Breast epithelium (tissue), 3 donors: ENCODE data around the gene PELI2.

Experiments
- POLR2A ChIP-seq: fragments of 450-650 bp; IDR thresholded peaks from one replicate; pipeline ENCODE4 v1.6.1; 2016; ENCODE audit warnings: antibody characterized with exemption, mild to moderate bottlenecking, moderate library complexity
- POLR2AphosphoS5 ChIP-seq, 3 donors: sonication (generic); formaldehyde crosslinking; IDR thresholded peaks; one replicate each; pipeline ENCODE4 v1.6.1; 2017; ENCODE audit warnings: antibody characterized with exemption in 3 of 3
- TF ChIP-seq, protein P1 (sequence below), 3 donors: fragments of 450-650 bp; IDR thresholded peaks; one replicate each; pipeline ENCODE4 v1.5.1; 2016 to 2017; ENCODE audit warnings: antibody characterized with exemption in 3 of 3, mild to moderate bottlenecking in 3 of 3, moderate library complexity in 3 of 3

DNA sequence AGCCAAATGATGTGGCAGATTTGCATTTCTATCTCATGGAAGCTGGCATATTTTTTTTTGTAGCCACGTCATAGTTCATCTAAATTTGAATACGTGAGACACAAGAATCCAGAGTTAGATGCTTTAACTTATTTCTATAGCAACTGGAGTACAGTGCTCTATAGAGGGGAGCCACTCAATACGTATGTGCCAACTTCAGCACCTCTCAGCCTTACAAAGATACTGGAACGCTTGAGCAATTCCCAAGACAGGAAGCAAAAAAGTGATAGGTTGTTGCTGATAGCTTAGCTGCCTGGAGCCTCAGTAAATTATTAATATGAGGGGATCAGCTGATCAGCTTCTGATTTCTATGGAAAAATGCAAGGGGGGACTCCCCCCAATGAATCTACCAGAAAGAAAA, 24.1 kb upstream of the PELI2 start:
- TF ChIP-seq, protein P1, sequence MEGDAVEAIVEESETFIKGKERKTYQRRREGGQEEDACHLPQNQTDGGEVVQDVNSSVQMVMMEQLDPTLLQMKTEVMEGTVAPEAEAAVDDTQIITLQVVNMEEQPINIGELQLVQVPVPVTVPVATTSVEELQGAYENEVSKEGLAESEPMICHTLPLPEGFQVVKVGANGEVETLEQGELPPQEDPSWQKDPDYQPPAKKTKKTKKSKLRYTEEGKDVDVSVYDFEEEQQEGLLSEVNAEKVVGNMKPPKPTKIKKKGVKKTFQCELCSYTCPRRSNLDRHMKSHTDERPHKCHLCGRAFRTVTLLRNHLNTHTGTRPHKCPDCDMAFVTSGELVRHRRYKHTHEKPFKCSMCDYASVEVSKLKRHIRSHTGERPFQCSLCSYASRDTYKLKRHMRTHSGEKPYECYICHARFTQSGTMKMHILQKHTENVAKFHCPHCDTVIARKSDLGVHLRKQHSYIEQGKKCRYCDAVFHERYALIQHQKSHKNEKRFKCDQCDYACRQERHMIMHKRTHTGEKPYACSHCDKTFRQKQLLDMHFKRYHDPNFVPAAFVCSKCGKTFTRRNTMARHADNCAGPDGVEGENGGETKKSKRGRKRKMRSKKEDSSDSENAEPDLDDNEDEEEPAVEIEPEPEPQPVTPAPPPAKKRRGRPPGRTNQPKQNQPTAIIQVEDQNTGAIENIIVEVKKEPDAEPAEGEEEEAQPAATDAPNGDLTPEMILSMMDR (IDR thresholded peaks at IDR 0.05), result no peak
- TF ChIP-seq POLR2A (no peak), POLR2AphosphoS5 (IDR thresholded peaks at IDR 0.05) (no peak)
